ENCODE measurements around the gene LDHAL6B.

The LDHAL6B gene

GRCh38 chr15:59245559-59245958, 38.9 kb downstream of the LDHAL6B start:
- DNase-seq (ENCODE audit: low read depth in 2 of 2), result no peak
- TF ChIP-seq, protein P1, sequence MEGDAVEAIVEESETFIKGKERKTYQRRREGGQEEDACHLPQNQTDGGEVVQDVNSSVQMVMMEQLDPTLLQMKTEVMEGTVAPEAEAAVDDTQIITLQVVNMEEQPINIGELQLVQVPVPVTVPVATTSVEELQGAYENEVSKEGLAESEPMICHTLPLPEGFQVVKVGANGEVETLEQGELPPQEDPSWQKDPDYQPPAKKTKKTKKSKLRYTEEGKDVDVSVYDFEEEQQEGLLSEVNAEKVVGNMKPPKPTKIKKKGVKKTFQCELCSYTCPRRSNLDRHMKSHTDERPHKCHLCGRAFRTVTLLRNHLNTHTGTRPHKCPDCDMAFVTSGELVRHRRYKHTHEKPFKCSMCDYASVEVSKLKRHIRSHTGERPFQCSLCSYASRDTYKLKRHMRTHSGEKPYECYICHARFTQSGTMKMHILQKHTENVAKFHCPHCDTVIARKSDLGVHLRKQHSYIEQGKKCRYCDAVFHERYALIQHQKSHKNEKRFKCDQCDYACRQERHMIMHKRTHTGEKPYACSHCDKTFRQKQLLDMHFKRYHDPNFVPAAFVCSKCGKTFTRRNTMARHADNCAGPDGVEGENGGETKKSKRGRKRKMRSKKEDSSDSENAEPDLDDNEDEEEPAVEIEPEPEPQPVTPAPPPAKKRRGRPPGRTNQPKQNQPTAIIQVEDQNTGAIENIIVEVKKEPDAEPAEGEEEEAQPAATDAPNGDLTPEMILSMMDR (IDR thresholded peaks at IDR 0.05; ENCODE audit: low read depth, low read length), result no peak
- H3K4me3 ChIP-seq (replicated peaks in 1 of 2; ENCODE audit: low read depth in 2 of 2, low read length in 2 of 2), result no peak overlapping the region

DNA sequence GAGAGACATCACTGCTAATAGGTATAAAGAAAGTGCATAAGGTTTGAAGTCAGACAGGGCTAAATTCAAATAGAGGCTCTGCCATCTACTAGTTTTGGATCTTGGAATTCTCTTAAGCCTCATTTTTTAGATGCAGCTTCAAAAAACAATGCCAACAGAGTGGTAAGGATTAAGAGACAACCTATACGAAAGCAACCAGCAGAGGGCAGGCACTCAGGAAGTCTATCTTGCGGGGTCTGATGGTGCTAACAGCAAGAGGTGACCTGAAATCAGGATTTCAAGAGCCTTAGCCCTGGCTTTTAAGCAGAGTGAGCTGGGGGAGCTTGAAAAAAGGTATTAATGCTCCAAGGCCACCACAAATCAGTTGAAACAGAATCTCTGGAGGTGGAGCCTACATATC, 40.7 kb downstream of the LDHAL6B start:
- no peak overlapping the region for H3K4me3 ChIP-seq (replicated peaks in 1 of 2; ENCODE audit: low read depth in 2 of 2, low read length in 2 of 2)
- TF ChIP-seq, protein P1 (IDR thresholded peaks at IDR 0.05; ENCODE audit: low read depth, low read length), result peak; percentile 65
- DNase-seq (ENCODE audit: low read depth in 2 of 2), result peak; percentile 84 to 86

GRCh38 chr15:59249816-59250215, 43.2 kb downstream of the LDHAL6B start:
- TF ChIP-seq, protein P1 (IDR thresholded peaks at IDR 0.05; ENCODE audit: low read depth, low read length), result no peak
- H3K4me3 ChIP-seq (replicated peaks in 1 of 2; ENCODE audit: low read depth in 2 of 2, low read length in 2 of 2), result no peak overlapping the region
- no peak for DNase-seq (ENCODE audit: low read depth in 2 of 2)

DNA sequence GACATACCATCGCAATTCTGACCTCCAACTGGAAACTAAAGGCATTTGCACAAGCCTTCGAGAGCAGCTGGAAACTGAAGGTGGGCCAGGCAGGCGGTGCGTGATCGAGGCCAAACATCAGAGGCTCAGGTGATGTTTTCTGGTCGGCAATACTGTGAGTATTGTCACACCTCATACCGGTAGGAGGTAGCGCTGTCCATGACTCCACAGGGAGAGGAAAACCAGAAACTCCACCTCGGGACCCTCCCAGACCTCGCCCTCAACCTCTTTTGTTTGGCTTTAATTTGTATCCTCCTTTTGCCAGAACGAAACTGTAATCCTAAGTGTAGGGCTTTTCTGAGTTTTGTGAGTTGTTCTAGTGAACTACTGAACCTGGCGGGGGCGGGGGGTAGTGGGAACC, 43.6 kb downstream of the LDHAL6B start:
- no peak for DNase-seq (ENCODE audit: low read depth in 2 of 2)
- no peak overlapping the region for H3K4me3 ChIP-seq (replicated peaks in 1 of 2; ENCODE audit: low read depth in 2 of 2, low read length in 2 of 2)
- TF ChIP-seq, protein P1 (IDR thresholded peaks at IDR 0.05; ENCODE audit: low read depth, low read length), result no peak

- H3K4me3 ChIP-seq (replicated peaks in 1 of 2; ENCODE audit: low read depth in 2 of 2, low read length in 2 of 2), result no peak overlapping the region
- no peak for DNase-seq (ENCODE audit: low read depth in 2 of 2)
- TF ChIP-seq, protein P1 (IDR thresholded peaks at IDR 0.05; ENCODE audit: low read depth, low read length), result no peak
Observed at GRCh38 chr15:59251001-59251845, 44.6 kb downstream of the LDHAL6B start.

- no peak overlapping the region for H3K4me3 ChIP-seq (replicated peaks in 1 of 2; ENCODE audit: low read depth in 2 of 2, low read length in 2 of 2)
- TF ChIP-seq, protein P1 (IDR thresholded peaks at IDR 0.05; ENCODE audit: low read depth, low read length), result no peak
- DNase-seq (ENCODE audit: low read depth in 2 of 2), result no peak
Observed at GRCh38 chr15:59252137-59252536, 45.5 kb downstream of the LDHAL6B start.

Data from cardiac fibroblast (primary cell).